HG03045 (cell line): Measurements from ENCODE around the gene VWC2L.

ENCODE experiments used
- ATAC-seq: cut with Tn5 transposase; IDR thresholded peaks from one replicate; pipeline ENCODE4 v1.9.1; 2021; ENCODE audit warnings: mild to moderate bottlenecking, moderate library complexity; ENCODE audit not compliant: unreplicated experiment

The VWC2L gene

DNA sequence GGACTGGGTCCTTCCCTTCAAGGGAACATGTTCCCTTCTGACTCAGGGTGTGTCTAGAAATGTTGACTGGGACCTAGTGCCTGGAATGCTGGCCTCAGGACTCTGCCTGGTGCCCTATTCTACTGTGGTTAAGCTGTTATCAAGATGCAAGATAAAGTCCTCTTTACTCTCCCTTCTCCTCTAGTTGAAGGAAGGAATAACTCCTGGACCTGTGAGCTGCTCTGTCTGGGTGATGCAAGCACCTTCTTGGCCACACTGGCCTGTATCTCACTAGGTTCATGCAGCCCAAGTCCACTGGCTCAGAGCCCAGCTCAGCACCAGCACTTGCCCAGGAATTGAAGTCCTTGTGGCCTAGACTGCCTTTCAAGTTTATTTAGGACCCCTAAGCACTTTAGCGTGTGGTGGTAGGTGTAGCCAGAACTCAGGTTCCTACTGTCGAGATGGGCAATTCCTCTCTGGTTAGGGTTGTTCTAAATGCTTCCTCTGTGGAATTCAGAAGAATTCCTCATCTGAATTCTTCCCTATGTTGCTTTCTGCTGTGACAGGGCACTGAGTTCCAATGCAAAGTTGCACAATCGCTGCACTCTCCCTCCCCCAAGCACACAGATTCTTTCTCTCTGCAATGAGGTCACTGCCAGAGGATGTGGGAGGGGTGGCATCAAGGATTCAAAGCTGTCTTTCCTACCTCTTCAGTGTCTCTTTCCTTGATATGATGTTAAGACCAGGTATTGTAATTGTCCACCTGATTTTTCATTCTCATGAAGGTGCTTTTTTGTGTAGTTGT, 54.7 kb downstream of the VWC2L start:
- no peak for ATAC-seq

DNA sequence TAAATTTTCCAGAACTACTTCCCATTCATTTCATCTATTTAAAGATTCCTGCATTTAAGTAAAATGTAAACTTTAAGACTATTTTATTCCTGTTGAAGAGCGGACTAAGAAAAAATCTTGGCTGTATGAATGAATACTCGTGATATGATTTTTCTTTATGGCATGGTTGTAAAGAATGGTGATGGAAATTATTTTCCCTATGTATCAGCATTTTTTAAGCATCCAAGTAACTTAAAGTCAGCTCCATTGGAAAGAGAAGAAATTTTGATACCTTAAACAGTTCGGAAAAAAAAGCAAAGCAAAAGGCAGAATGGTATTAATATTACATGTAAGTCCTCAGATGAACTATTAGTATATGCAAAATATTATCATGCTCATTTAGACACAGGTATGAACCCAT, 58.9 kb downstream of the VWC2L start:
- no peak for ATAC-seq

DNA sequence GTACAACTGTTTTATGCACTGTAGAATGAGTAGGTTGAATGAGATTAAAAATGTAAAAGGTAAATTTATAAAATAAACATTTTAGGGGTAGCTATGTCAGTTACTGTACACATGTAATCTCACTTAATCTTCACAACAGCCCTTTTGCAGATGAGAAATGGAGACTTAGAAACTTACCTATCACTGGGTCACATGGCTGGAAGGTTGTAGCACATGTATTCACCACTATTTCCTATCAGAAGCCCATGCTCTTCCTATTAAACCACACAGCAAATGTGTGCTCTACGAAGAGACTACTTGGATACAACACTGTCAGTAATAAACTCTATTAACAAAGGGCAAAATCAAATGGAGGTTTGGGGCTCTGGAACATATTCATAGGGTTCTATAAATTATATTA, 60.5 kb downstream of the VWC2L start:
- no peak for ATAC-seq

GRCh38 chr2:214471990-214472389, 61.1 kb downstream of the VWC2L start:
- no peak for ATAC-seq

DNA sequence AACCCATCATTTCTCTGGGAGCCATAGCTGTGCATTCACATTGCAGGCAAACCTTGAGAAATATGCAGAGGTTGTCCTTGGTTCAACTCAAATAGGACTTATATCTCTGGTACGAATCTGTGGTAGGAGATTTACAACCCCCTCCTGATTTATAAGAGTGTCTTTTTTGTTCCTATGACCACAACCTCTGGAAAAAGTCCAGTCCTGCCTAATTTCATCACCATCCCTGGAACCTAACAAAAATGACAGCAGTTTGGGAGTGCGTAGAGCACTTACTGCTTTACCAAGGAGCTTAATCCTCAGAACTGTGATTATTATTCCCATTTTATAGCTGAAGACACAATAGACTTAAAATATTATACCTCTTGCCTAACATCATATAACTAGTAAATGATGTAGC, 66.5 kb downstream of the VWC2L start:
- no peak for ATAC-seq

GRCh38 chr2:214481204-214481603, 70.3 kb downstream of the VWC2L start:
- ATAC-seq, result no peak

DNA sequence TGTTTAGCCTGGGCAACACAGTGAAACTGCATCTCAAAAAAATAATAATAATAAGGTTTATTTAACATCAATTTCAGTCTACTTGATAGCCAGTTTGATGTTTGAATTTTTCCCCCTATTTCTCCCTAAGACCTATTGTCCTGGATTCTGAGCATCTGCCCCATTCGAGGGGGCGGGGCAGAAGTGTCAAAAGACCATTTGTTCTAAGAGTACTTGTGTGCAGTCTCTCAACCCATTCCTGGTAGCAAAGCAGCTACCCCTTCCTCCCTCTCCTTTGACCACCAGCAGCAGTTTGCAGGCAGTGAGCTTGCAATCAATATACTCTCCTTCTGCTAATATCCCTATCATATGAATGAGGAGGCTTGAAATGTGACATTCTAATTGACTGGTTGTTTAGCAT, 71.9 kb downstream of the VWC2L start:
- ATAC-seq, result no peak

- no peak for ATAC-seq
Measured at GRCh38 chr2:214484239-214484638, 73.4 kb downstream of the VWC2L start.

DNA sequence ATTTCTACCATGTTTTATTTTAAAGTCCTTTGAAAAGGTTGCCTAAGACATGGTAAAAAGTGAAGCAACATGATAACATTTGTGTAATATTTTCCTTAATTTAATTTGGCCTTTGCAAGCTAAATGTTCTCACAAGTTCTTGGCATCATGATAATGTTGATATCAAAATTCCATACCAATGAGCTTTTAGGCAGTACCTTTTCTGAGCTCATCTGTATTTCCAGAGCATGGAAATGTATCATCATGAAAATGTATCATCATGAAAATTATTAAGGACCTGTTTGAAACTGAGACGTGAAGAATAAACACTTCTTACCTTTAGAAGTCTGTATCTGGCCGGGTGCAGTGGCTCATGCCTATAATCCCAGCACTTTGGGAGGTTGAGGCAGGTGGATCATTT, 73.8 kb downstream of the VWC2L start:
- ATAC-seq, result no peak

DNA sequence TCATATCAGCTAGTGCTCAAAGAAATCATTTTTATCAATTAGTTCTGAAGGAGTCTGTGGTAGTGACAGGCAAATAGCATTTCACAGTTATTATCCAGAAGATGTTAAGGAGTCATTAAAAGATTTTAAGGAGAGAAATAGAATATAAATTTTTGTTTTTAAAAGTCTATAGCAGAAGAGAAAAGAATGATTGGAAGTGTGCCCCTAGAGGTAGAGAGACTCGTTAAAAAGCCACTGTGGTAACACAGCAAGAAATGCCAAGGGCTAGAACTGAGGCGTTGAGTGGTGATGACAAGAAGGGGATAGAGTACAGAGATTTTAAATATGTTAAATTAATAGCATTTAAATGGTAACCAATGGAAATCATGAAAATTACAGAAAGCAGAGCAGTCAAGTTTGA, 78.3 kb downstream of the VWC2L start:
- ATAC-seq, result no peak

- no peak for ATAC-seq
Measured at GRCh38 chr2:214489702-214490101, 78.8 kb downstream of the VWC2L start.

DNA sequence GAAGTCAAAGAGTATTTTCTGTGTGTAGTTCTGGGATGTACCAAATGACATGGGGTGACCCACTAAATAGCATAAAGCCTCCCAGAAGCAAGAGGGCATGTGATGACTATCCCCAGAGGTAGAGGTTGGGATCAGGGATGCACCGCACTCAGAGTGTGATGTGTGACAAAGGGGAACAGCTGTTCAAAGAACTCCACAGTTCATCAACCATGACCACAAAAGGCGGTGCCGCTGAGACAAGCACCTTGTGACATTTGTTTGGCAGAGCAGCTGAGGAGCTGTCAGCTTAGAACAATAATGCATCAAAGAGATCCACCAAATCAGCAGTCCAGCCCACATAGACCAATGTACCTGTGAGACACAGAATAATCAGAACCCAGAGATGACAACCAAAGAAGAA, 81.3 kb downstream of the VWC2L start:
- ATAC-seq, result no peak

GRCh38 chr2:214492608-214493007, 81.8 kb downstream of the VWC2L start:
- no peak for ATAC-seq

DNA sequence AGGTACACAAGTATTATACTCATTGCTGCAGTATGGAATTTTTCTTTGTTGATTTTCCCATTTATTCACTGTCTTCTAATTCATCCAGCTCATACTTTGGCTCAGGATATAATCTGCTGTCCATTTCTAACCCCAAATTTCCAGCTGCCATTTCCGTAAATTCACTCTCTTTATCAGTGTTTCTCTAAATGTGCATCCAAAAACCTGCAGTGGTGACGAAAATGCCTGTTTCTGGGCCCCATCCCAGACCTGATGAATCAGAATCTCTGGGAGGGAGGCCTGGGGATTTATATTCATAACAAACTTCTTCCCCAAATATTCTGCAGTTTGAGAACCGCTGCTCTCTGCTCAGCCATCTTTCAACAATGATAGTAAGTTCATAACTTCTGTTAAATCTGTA, 86.6 kb downstream of the VWC2L start:
- ATAC-seq, result no peak

- ATAC-seq, result no peak
Measured at GRCh38 chr2:214503568-214503967, 92.7 kb downstream of the VWC2L start.

GRCh38 chr2:214504599-214505376, 93.9 kb downstream of the VWC2L start:
- no peak for ATAC-seq

GRCh38 chr2:214507032-214507431, 96.2 kb downstream of the VWC2L start:
- no peak for ATAC-seq

GRCh38 chr2:214514704-214515103, 103.8 kb downstream of the VWC2L start:
- ATAC-seq, result no peak

- no peak for ATAC-seq
Measured at GRCh38 chr2:214515111-214515510, 104.3 kb downstream of the VWC2L start.

DNA sequence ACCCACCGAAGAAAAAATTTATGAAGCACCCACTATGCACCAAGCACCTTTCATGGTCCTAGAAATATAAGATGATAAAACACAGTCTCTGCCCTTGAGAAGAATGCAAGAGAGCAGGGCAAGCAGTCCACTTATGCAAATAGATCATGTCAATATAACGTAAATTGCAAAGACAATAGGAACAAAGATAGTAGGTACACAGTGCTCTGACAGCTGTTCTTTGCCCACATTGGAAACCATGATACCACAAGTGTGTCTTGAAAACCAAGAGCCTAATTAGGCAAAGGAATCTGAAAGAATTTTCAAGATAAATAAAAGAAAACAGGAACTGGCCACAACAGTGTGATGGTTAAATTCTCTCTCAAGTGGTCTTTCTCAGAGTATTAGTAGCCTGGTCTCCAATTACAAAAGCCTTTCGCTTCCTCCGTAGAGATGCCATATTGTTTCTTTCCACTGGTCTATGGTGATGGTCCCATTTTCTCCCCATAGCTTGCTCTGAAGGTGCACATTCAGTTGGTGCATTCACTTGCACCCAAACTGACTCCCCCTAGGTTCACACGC, 108.5 kb downstream of the VWC2L start:
- ATAC-seq, result no peak

DNA sequence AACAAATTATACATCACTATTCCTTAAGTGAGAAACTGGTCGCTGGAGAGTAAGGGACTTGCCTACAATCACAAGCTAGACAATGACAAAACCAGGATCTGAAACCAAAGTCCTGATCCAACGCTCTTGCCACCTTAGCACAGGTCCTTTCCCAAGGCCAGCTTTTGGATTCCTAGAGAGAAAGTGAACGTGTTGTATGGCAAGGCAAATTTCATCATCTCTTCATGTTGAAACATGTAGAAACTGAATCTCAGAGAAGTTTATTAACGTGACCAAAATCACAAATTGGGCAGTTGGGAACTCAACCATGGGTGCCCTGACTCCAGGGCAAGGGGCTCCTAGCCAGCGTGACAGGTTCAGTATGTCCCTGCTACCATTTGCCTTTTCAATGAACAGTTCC, 118.2 kb downstream of the VWC2L start:
- ATAC-seq, result no peak

GRCh38 chr2:214529514-214529913, 118.7 kb downstream of the VWC2L start:
- no peak for ATAC-seq
